ENCODE results near the gene FOXO1.

DNA sequence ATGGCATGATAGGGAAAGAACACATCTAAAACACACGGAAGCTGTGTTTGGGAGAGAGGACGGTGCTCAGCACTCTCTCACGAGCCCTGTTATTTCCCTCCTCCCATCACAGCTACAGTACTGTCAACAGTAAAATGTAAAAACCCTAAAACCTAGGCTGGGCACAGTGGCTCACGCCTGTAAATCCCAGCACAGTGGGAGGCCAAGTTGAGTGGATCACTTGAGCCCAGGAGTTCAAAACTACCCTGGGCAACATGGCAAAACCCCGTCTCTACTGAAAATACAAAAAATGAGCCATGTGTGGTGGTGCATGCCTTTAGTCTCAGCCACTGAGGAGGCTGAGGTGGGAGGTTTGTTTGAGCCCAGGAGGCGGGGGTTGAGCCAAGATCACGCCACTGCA lies 54.8 kb downstream of the FOXO1 start:
- TF ChIP-seq, protein P1, sequence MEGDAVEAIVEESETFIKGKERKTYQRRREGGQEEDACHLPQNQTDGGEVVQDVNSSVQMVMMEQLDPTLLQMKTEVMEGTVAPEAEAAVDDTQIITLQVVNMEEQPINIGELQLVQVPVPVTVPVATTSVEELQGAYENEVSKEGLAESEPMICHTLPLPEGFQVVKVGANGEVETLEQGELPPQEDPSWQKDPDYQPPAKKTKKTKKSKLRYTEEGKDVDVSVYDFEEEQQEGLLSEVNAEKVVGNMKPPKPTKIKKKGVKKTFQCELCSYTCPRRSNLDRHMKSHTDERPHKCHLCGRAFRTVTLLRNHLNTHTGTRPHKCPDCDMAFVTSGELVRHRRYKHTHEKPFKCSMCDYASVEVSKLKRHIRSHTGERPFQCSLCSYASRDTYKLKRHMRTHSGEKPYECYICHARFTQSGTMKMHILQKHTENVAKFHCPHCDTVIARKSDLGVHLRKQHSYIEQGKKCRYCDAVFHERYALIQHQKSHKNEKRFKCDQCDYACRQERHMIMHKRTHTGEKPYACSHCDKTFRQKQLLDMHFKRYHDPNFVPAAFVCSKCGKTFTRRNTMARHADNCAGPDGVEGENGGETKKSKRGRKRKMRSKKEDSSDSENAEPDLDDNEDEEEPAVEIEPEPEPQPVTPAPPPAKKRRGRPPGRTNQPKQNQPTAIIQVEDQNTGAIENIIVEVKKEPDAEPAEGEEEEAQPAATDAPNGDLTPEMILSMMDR (IDR thresholded peaks at IDR 0.05; ENCODE audit: insufficient read depth, low read depth, low read length), result no peak
- no peak for TF ChIP-seq EZH2 (IDR thresholded peaks at IDR 0.05; ENCODE audit: insufficient read depth, low read length)

All from astrocyte (in vitro differentiated cells and primary cell).